ENCODE data around the gene EBF3. TPM values are rescaled to one million over a fixed set of nuclear protein-coding genes. Genes with fewer than 3 reads are reported as not detected.

Gene EBF3
- total RNA-seq, 1 donor from 2014 or later: 0.07 TPM

DNA sequence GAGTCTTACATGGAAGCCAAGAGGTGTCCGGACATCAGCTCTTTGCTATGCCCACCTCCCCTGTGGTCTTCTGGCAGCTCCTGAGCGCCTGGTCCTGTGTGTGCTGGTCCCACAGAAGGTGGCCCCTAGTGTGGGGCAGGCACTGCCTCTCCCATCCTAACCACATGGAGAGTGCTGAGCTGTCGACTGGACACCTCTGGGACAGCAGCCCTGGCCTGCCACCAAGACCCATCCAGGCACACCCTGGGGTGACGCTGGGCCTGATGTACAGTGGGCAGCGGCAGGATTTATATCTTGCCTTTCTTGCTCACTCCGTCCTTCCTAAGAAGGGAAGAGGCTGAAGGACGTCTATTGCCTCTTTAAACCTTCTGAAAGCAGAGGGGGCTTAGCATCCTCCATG lies 98.7 kb downstream of the EBF3 start:
- no peak for TF ChIP-seq CTCF (IDR thresholded peaks at IDR 0.05; ENCODE audit: insufficient read depth, low read depth, low read length)
- TF ChIP-seq EZH2 (IDR thresholded peaks at IDR 0.05; ENCODE audit: insufficient read depth, low read length): no peak
- Histone ChIP-seq H3K79me2 (ENCODE audit: insufficient read depth, low read length) (no peaks in the 10 kb centered on the region), H3K27ac (ENCODE audit: low read depth, low read length) (no peak overlapping the region), H2AFZ (ENCODE audit: low read depth, low read length) (no peak overlapping the region), H3K36me3 (ENCODE audit: insufficient read depth, low read length) (no peaks in the 10 kb centered on the region), H3K4me1 (ENCODE audit: insufficient read depth, low read length) (no peaks in the 10 kb centered on the region), H3K4me2 (ENCODE audit: low read length) (no peak overlapping the region), H3K27me3 (ENCODE audit: insufficient read depth, low read length) (no peaks in the 10 kb centered on the region), H3K9ac (ENCODE audit: low read length) (no peak overlapping the region), H3K4me3 (ENCODE audit: insufficient read depth, low read depth, low read length) (no peak overlapping the region), H3K9me3 (ENCODE audit: insufficient read depth, low read depth, low read length) (peaks cover 6% of the 10 kb centered on the region), H4K20me1 (ENCODE audit: insufficient read depth, low read length) (no peaks in the 10 kb centered on the region)
- Mint-ChIP-seq H3K27me3 (ENCODE audit: low read depth, unreplicated experiment) (peaks cover 3% of the 10 kb centered on the region), H3K4me3 (ENCODE audit: unreplicated experiment) (no peak overlapping the region), H3K27ac (ENCODE audit: unreplicated experiment) (no peak overlapping the region), H3K9me3 (ENCODE audit: unreplicated experiment) (peaks cover 1% of the 10 kb centered on the region), H3K4me1 (ENCODE audit: low read depth, unreplicated experiment) (no peaks in the 10 kb centered on the region), H3K36me3 (ENCODE audit: low read depth, unreplicated experiment) (no peaks in the 10 kb centered on the region)
- no peak for DNase-seq (ENCODE audit: low read depth)
- FAIRE-seq: no peak

- Histone ChIP-seq H4K20me1 (ENCODE audit: insufficient read depth, low read length) (no peaks in the 10 kb centered on the region), H3K27ac (ENCODE audit: low read depth, low read length) (no peak overlapping the region), H3K9me3 (ENCODE audit: insufficient read depth, low read depth, low read length) (peaks cover 6% of the 10 kb centered on the region), H2AFZ (ENCODE audit: low read depth, low read length) (no peak overlapping the region), H3K4me2 (ENCODE audit: low read length) (no peak overlapping the region), H3K79me2 (ENCODE audit: insufficient read depth, low read length) (no peaks in the 10 kb centered on the region), H3K36me3 (ENCODE audit: insufficient read depth, low read length) (no peaks in the 10 kb centered on the region), H3K4me1 (ENCODE audit: insufficient read depth, low read length) (no peaks in the 10 kb centered on the region), H3K4me3 (ENCODE audit: insufficient read depth, low read depth, low read length) (no peak overlapping the region), H3K27me3 (ENCODE audit: insufficient read depth, low read length) (no peaks in the 10 kb centered on the region), H3K9ac (ENCODE audit: low read length) (no peak overlapping the region)
- Mint-ChIP-seq H3K27ac (ENCODE audit: unreplicated experiment) (no peak overlapping the region), H3K9me3 (ENCODE audit: unreplicated experiment) (peaks cover 2% of the 10 kb centered on the region), H3K36me3 (ENCODE audit: low read depth, unreplicated experiment) (no peaks in the 10 kb centered on the region), H3K4me1 (ENCODE audit: low read depth, unreplicated experiment) (no peaks in the 10 kb centered on the region), H3K4me3 (ENCODE audit: unreplicated experiment) (no peak overlapping the region), H3K27me3 (ENCODE audit: low read depth, unreplicated experiment) (peaks cover 9% of the 10 kb centered on the region)
- DNase-seq (ENCODE audit: low read depth) (no peak), FAIRE-seq (no peak)
- TF ChIP-seq CTCF (IDR thresholded peaks at IDR 0.05; ENCODE audit: insufficient read depth, low read depth, low read length) (no peak), EZH2 (IDR thresholded peaks at IDR 0.05; ENCODE audit: insufficient read depth, low read length) (no peak)
These were observed 99.4 kb downstream of the EBF3 start for GRCh38 chr10:129864601-129865126.

DNA sequence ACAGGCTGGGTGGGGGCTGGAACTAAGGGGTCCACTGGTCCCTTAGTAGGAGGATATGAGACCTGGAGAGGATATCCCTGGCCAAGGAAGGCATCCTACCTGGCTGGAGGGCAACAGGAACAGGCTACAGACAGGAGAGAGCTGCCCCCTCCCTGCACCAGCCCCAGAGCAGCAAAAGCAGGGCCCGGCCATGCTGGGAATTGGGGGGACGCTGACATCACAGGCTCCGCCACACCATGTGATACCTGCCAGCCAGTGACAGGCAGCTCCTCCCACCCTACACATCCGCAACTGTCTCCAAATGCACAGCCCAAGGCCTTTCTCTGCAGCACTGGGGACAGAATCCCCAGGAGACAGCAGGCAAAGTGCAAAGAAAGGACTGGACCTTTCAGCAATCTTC lies 100.0 kb downstream of the EBF3 start:
- H3K36me3 Mint-ChIP-seq (ENCODE audit: low read depth, unreplicated experiment): no peaks in the 10 kb centered on the region
- H3K4me1 ChIP-seq (ENCODE audit: insufficient read depth, low read length): no peaks in the 10 kb centered on the region
- H3K9me3 ChIP-seq (ENCODE audit: insufficient read depth, low read depth, low read length): peaks cover 6% of the 10 kb centered on the region
- H3K27me3 Mint-ChIP-seq (ENCODE audit: low read depth, unreplicated experiment): peaks cover 9% of the 10 kb centered on the region
- FAIRE-seq (no peak), DNase-seq (ENCODE audit: low read depth) (no peak)
- no peak overlapping the region for H3K9ac ChIP-seq (ENCODE audit: low read length)
- H3K9me3 Mint-ChIP-seq (ENCODE audit: unreplicated experiment): peaks cover 2% of the 10 kb centered on the region
- no peaks in the 10 kb centered on the region for H3K36me3 ChIP-seq (ENCODE audit: insufficient read depth, low read length)
- TF ChIP-seq CTCF (IDR thresholded peaks at IDR 0.05; ENCODE audit: insufficient read depth, low read depth, low read length): no peak
- no peaks in the 10 kb centered on the region for H4K20me1 ChIP-seq (ENCODE audit: insufficient read depth, low read length)
- H3K4me3 Mint-ChIP-seq (ENCODE audit: unreplicated experiment): no peak overlapping the region
- H2AFZ ChIP-seq (ENCODE audit: low read depth, low read length): no peak overlapping the region
- H3K4me2 ChIP-seq (ENCODE audit: low read length): no peak overlapping the region
- no peak overlapping the region for H3K27ac Mint-ChIP-seq (ENCODE audit: unreplicated experiment)
- no peak overlapping the region for H3K27ac ChIP-seq (ENCODE audit: low read depth, low read length)
- no peak overlapping the region for H3K4me3 ChIP-seq (ENCODE audit: insufficient read depth, low read depth, low read length)
- H3K4me1 Mint-ChIP-seq (ENCODE audit: low read depth, unreplicated experiment): no peaks in the 10 kb centered on the region
- H3K27me3 ChIP-seq (ENCODE audit: insufficient read depth, low read length): no peaks in the 10 kb centered on the region
- no peaks in the 10 kb centered on the region for H3K79me2 ChIP-seq (ENCODE audit: insufficient read depth, low read length)

Data from astrocyte (in vitro differentiated cells and primary cell).